Measurements from ENCODE around the gene DEFB129.
"Not testable (repeated sequence)": the region's sequence is repeated elsewhere in the genome, so short reads cannot be mapped to it uniquely, and the experiment has no call there.

Gene DEFB129

GRCh38 chr20:253447-253846, 26.4 kb downstream of the DEFB129 start:
- not testable (repeated sequence) for DNase-seq

GRCh38 chr20:257419-257818, 30.4 kb downstream of the DEFB129 start, which contains the start of gene DEFB132:
Gene DEFB132, plus strand, starts transcription at chr20:257724. Its CDS starts 55 bp downstream, at chr20:257779.
- DNase-seq, result no peak

- DNase-seq, result no peak
Measured at GRCh38 chr20:258269-258858, 31.3 kb downstream of the DEFB129 start.

GRCh38 chr20:258963-259362, 31.9 kb downstream of the DEFB129 start:
- peak; percentile 11 for DNase-seq

- DNase-seq, result no peak
Measured at GRCh38 chr20:259981-260380, 32.9 kb downstream of the DEFB129 start.

- DNase-seq, result no peak
Measured at GRCh38 chr20:263701-264100, 36.6 kb downstream of the DEFB129 start.

GRCh38 chr20:266596-267562, 39.8 kb downstream of the DEFB129 start:
- peak; percentile 96 for DNase-seq

- no peak for DNase-seq
Measured at GRCh38 chr20:270517-270916, 43.5 kb downstream of the DEFB129 start.

- DNase-seq, result no peak
Measured at GRCh38 chr20:271069-271468, 44.0 kb downstream of the DEFB129 start.

GRCh38 chr20:271528-271927, 44.5 kb downstream of the DEFB129 start:
- no peak for DNase-seq

GRCh38 chr20:272718-273117, 45.7 kb downstream of the DEFB129 start:
- no peak for DNase-seq

GRCh38 chr20:273884-274283, 46.8 kb downstream of the DEFB129 start:
- no peak for DNase-seq

GRCh38 chr20:275791-276190, 48.7 kb downstream of the DEFB129 start:
- DNase-seq, result no peak

- no peak for DNase-seq
Measured at GRCh38 chr20:276620-277495, 49.8 kb downstream of the DEFB129 start.

- no peak for DNase-seq
Measured at GRCh38 chr20:277496-277781, 50.4 kb downstream of the DEFB129 start.

GRCh38 chr20:278181-278580, 51.1 kb downstream of the DEFB129 start:
- no peak for DNase-seq

- no peak for DNase-seq
Measured at GRCh38 chr20:278607-279571, 51.8 kb downstream of the DEFB129 start.

All from NCI-H146 (cell line).